SU-DHL-6 (cell line): ENCODE results near the gene ZNF579.

Source experiments
- EZH2phosphoT487 ChIP-seq: fragments of 200-600 bp; sonication (generic), shearing (Covaris generic); conservative IDR thresholded peaks from 2 replicates; pipeline ENCODE4 v1.6.1; 2018; ENCODE audit warnings: mild to moderate bottlenecking, antibody characterized with exemption, low read length, moderate library complexity, mixed read lengths
- TF ChIP-seq, protein P1 (sequence below): fragments of 200-600 bp; sonication (generic); IDR thresholded peaks from one replicate; pipeline ENCODE4 v1.5.1; 2017; ENCODE audit warnings: antibody characterized with exemption, mild to moderate bottlenecking, low read length, moderate library complexity; ENCODE audit not compliant: insufficient read depth, poor library complexity, severe bottlenecking

DNA sequence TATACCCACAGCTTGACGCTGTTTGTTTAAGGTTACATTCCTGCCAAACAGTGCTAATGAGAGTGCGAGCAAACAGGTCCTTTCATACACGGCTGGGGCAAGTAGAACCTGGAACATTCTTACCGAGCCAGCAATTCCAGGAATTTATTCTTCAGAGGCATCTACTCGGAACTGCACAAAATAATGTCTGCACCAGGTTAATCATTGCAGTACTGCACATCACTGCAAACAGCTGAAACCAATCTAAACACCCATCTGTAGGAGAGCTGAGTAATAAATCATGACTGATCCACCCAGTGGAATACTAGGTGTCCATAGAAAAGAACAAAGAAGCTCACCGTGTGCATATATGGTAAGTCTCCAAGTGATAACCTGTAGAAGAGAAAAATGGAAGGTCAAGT lies 1.2 kb upstream of the ZNF579 start:
- TF ChIP-seq, protein P1, sequence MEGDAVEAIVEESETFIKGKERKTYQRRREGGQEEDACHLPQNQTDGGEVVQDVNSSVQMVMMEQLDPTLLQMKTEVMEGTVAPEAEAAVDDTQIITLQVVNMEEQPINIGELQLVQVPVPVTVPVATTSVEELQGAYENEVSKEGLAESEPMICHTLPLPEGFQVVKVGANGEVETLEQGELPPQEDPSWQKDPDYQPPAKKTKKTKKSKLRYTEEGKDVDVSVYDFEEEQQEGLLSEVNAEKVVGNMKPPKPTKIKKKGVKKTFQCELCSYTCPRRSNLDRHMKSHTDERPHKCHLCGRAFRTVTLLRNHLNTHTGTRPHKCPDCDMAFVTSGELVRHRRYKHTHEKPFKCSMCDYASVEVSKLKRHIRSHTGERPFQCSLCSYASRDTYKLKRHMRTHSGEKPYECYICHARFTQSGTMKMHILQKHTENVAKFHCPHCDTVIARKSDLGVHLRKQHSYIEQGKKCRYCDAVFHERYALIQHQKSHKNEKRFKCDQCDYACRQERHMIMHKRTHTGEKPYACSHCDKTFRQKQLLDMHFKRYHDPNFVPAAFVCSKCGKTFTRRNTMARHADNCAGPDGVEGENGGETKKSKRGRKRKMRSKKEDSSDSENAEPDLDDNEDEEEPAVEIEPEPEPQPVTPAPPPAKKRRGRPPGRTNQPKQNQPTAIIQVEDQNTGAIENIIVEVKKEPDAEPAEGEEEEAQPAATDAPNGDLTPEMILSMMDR, result no peak
- no peak for TF ChIP-seq EZH2phosphoT487
